ENCODE results near the gene GALNT9. TPM values are rescaled to one million over a fixed set of nuclear protein-coding genes. Genes with fewer than 3 reads are reported as not detected.

GALNT9 gene
- polyA plus RNA-seq, 1 of the 3 experiments (the other 2 are of a cell fraction): not detected

GRCh38 chr12:132182711-132183365, 146.6 kb downstream of the GALNT9 start (continued):
- TF ChIP-seq GATA2 (CRISPR knock-in tag; IDR thresholded peaks at IDR 0.05) (no peak), JUND (IDR thresholded peaks at IDR 0.05) (no peak), RCOR1 (IDR thresholded peaks at IDR 0.05; ENCODE audit: low read length) (no peak), TAF1 (IDR thresholded peaks at IDR 0.05; ENCODE audit: borderline replicate concordance, low read depth, low read length) (no peak), TCF12 (IDR thresholded peaks at IDR 0.05) (no peak), ELF1 (IDR thresholded peaks at IDR 0.05) (no peak), CHD2 (IDR thresholded peaks at IDR 0.05; ENCODE audit: low read length, partially characterized antibody) (no peak)

GRCh38 chr12:132182206-132182710, 147.1 kb downstream of the GALNT9 start:
- Histone ChIP-seq H3K27ac (ENCODE audit: low read depth in 2 of 2, low read length in 1 of 2) (no peak overlapping the region), H3K9ac (no peak overlapping the region), H3K4me2 (no peak overlapping the region), H2AFZ (ENCODE audit: low read depth) (no peak overlapping the region), H3K4me3 (ENCODE audit: low read depth in 2 of 2, low read length in 1 of 2) (no peak overlapping the region), H3K27me3 (ENCODE audit: insufficient read depth) (peaks cover 90% of the 10 kb centered on the region), H3F3A (replicated peaks; ENCODE audit: insufficient read depth) (no peaks in the 10 kb centered on the region), H3K79me2 (ENCODE audit: insufficient read depth) (no peaks in the 10 kb centered on the region), H3K9me2 (no peaks in the 10 kb centered on the region), H3K4me1 (ENCODE audit: control insufficient read depth in 1 of 2, insufficient read depth in 2 of 2, low read depth in 1 of 2, low read length in 1 of 2) (no peaks in the 10 kb centered on the region; a peak in 1 of 4 replicates), H3K36me3 (replicated peaks in 1 of 2; ENCODE audit: control insufficient read depth in 1 of 2, insufficient read depth in 2 of 2, low read length in 1 of 2) (no peaks in the 10 kb centered on the region), H3K9me3 (no peaks in the 10 kb centered on the region), H4K20me1 (ENCODE audit: insufficient read depth) (no peaks in the 10 kb centered on the region)
- 39% methylated on average over 14 of the region's 21 CpGs for WGBS (ENCODE audit: low lambda C conversion rate)
- TF ChIP-seq CHD2 (IDR thresholded peaks at IDR 0.05; ENCODE audit: low read length, partially characterized antibody) (no peak), REST (IDR thresholded peaks at IDR 0.05; ENCODE audit: low read depth, low read length) (no peak), GABPA (IDR thresholded peaks at IDR 0.05; ENCODE audit: low read depth) (no peak), FOXM1 (IDR thresholded peaks at IDR 0.05; ENCODE audit: low read depth) (no peak), RXRA (IDR thresholded peaks at IDR 0.05; ENCODE audit: borderline replicate concordance, low read depth) (no peak), FOSL2 (IDR thresholded peaks at IDR 0.05; ENCODE audit: borderline replicate concordance, low read depth) (no peak), JUND (IDR thresholded peaks at IDR 0.05) (no peak), RCOR1 (IDR thresholded peaks at IDR 0.05; ENCODE audit: low read length) (no peak), EZH2phosphoT487 (IDR thresholded peaks at IDR 0.05; ENCODE audit: borderline replicate concordance, low read depth) (no peak), ZBTB33 (IDR thresholded peaks at IDR 0.05; ENCODE audit: borderline replicate concordance, low read depth) (no peak), CTCF (IDR thresholded peaks at IDR 0.05) (no peak)
- CTCF ChIA-PET: interaction anchor here (1.0 to 2.2 kb wide), 3 partner anchors 11 to 233 kb away, joined by 3 to 9 read pairs (median 3); no protein-coding TSS in a partner anchor
- no peak for DNase-seq
- POLR2A ChIA-PET: no interaction called here

Measured in SK-N-SH (cell line).